ENCODE data around the gene ORM2.

- TF ChIP-seq, protein P1, sequence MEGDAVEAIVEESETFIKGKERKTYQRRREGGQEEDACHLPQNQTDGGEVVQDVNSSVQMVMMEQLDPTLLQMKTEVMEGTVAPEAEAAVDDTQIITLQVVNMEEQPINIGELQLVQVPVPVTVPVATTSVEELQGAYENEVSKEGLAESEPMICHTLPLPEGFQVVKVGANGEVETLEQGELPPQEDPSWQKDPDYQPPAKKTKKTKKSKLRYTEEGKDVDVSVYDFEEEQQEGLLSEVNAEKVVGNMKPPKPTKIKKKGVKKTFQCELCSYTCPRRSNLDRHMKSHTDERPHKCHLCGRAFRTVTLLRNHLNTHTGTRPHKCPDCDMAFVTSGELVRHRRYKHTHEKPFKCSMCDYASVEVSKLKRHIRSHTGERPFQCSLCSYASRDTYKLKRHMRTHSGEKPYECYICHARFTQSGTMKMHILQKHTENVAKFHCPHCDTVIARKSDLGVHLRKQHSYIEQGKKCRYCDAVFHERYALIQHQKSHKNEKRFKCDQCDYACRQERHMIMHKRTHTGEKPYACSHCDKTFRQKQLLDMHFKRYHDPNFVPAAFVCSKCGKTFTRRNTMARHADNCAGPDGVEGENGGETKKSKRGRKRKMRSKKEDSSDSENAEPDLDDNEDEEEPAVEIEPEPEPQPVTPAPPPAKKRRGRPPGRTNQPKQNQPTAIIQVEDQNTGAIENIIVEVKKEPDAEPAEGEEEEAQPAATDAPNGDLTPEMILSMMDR (IDR thresholded peaks at IDR 0.05) = no peak
- no peak for TF ChIP-seq EZH2 (IDR thresholded peaks at IDR 0.05; ENCODE audit: borderline replicate concordance, insufficient read depth, low read depth, low read length, poor library complexity, severe bottlenecking)
Observed at GRCh38 chr9:114343471-114344187, 14.0 kb downstream of the ORM2 start.
